ENCODE measurements around the gene RXFP4.

The RXFP4 gene

DNA sequence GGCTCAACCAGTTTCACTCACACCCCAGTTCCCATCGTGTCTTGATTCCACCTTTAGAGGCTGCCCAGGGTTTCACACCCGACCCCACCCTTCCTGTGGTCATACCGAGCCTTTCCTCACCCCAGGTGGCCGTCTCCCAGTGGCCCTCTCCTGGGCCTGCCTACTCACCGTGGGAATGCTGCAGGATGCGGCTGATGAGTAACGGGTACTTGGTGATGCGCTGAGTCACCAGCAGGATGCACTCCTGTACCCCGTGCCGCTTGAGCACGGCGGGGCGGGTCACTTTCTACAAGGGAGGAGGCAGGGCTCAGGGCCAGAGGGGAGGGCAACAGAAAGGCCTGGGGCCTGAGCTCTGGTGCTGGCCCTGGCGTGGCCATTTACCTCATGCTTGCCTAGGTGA, 20.5 kb downstream of the RXFP4 start:
- no peak for FAIRE-seq

DNA sequence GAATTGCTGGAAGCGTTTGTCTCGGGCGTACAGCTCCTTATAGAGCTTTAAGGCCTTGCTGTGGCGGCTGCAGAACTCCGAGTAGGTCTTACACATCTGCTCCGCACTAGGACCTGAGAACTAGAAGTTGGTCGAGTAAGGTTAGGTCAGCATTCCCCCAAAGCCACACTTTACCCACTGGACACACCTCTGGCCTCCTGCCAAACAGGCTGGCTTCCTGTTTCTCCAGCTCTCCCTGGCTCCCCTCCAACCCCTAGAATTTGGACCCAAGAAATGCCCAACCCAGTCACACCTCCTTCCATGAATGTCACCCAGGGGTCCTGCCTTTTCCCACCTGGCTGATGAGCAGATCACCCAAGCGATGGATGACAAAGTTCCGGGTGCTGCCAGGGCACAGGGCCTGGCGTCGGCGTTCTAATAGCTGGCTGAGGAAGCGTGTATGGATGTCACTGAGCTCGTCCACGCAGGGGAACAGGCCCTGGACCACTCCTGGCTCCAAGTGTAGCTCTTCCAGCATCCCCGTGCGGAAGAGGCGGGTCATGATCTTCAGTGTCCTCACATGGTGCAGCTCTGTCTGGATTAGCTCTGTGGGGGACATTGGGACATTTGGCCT, 21.3 kb downstream of the RXFP4 start:
- FAIRE-seq = no peak

DNA sequence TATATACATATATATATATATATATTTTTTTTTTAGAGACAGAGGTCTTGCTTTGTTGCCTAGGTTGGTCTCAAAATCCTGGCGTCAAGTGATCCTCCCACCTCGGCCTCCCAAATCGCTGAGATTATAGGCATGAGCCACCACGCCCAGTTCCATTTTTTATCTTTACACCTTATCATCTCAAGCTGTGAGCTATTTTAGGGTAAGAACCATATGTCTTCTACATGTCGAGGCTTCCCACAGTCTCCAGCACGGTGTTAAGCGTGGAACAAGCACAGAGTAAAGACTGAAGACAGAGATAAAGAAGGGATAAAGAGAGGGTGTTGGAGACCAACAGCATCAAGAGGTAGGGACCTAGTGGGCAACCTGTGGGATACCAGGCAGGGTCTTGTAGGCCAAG, 22.8 kb downstream of the RXFP4 start:
- no peak for FAIRE-seq

DNA sequence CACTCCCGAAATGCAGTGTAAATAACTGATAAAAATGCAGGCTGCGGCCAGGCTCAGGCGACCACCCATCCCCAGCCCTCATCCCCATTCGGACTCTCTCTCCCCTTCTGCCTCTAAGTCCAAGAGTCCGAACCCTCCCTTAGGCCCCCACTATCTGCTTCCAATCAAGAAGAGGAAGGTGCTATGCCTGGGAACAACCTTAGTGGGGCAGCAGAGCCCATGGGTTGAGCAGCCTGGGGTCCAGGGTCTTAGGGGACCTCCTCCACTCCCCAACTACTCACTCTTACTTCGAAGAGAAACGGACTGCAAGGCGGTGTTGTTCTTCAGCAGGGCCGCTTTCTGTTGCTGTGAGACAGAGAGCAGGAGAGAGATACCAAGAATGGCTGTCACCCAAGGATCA, 24.7 kb downstream of the RXFP4 start:
- no peak for FAIRE-seq

DNA sequence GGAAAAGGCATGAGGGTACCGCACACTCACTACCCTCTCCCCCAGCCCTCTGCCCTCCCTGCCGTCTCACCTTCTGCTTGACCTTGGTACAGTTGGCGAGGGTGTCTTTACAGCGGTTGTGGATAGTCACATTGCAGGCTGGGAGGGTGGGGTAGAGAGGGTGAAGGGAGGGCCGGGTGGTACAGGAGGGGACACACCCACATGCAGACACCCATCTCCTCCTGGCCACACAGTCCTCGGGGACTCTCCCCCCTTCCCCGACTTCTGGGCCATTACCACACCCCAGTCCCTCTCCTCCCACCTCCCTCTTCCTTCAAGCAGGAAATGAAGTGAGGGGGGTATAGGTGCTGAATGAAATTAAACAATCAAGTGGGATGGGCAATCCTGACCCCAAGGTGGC, 25.3 kb downstream of the RXFP4 start:
- no peak for FAIRE-seq

DNA sequence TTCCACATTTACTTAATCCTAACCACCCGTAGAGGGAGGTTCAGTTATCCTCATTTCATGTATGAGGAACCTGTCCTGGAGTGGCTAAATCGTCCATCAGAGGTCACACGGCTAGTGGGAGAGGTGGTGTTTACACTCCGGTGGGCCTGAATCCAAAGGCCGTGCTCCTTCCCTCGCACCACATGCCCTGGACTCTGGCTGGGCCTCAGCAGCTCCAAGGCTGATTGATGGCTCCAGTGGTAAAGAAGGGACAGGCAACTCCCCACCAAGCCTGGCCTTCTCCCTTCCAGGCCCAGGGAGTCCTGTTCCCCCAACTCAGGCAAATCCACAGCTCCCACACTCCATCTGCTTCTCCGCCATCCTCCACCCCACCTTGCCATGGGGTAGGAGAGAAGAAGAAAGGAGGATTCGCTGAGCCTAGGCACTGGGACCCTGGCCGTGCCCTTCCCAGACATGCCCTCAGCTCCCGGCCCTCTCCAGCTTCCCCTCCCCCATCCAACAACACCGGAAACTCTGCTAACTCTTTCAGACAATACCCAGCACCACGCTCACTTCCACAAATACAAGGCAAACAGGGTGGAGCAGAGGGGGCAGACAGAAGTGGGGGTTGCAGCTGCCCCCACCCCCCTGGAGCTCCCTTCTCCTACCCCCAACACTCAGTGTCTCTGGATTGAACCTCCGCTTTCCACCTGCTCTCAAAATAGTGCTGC, 26.1 kb downstream of the RXFP4 start:
- no peak for FAIRE-seq

DNA sequence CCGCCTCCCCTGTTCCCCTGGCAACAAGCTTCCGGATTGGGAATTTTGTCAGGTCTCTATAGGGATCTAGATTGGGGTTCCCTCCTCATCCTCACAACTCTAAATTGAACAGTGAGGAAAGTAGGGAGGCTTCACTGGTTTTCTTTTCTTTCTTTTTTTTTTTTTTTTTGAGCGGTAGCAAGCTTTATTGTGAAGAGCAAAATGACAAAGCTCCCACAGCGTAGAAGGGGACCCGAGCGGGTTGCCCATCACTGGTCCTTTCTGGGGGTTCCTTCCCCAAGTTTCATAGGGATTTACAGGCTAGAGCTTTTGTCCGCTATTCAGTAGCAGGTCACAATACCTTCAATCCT, 26.6 kb downstream of the RXFP4 start:
- no peak for FAIRE-seq

DNA sequence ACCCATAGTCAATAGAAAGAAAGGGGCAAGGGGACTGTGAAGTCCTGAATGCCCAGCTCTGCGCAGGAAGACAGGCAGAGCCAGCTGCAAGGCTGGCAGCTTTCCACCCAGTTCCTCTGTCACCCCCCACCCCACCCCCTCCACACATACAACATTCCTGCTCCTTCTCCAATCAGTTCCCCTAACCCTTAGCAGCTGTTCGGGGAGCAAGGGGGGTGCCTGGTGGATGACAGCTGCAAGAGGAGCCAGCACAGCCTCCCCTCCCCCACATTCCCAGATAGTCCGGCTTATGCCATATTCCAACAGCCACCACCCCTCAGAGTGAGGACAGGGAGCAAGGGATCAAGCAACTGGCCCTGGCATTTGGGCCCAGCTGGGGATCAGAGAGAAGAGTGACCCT, 27.2 kb downstream of the RXFP4 start:
- FAIRE-seq = no peak

DNA sequence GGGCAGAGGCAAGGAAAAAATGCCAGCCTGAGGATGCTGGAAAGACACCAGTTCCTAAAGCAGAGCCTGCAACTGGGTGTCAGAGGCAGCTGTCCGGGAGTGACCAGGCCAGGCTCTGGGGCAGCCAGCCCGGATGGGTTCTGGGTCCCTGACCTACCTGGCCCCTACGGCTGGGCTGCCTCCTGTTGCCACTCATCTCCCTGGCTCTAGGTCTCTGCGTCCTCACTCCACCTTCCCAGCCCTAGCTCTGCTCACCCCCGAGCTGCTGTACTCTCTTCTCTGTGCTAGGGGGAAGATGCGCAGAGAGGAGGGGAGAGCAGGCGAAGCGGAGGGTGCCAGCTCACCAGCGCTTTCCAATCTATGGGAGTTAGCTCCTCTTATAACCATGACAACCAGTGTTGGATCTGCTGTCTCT, 27.9 kb downstream of the RXFP4 start:
- FAIRE-seq = no peak

DNA sequence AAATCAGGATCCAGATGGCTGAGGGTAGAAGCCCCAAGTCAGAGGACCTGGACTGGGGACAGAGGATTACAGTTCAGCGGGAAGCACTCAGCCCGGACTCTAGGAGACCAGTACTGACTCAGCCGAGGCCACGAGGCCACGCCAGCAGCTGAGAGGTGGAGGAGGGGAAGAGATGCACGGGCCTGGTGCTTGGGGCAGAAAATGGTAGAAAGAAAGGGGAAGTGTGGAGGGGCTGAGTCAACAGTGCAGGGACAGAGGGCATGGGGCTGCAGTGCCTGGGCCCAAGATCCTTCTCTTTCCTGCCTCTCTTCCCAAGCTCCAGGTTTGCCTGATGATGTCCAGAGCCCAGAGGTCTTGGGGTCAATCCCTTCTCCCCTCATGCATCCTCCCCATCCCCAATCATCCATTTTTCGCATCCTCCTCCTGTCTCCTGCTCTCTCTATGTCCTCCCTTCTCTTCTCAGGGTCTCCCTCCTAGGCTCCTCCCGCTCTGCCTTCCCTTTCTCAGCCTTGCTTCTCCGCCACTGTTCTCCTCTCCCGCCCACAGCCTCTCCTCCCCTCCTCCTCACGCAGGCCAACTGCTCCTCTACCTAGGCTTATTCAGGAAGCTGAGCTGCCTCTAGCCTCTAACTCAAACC, 29.2 kb downstream of the RXFP4 start:
- FAIRE-seq = no peak

DNA sequence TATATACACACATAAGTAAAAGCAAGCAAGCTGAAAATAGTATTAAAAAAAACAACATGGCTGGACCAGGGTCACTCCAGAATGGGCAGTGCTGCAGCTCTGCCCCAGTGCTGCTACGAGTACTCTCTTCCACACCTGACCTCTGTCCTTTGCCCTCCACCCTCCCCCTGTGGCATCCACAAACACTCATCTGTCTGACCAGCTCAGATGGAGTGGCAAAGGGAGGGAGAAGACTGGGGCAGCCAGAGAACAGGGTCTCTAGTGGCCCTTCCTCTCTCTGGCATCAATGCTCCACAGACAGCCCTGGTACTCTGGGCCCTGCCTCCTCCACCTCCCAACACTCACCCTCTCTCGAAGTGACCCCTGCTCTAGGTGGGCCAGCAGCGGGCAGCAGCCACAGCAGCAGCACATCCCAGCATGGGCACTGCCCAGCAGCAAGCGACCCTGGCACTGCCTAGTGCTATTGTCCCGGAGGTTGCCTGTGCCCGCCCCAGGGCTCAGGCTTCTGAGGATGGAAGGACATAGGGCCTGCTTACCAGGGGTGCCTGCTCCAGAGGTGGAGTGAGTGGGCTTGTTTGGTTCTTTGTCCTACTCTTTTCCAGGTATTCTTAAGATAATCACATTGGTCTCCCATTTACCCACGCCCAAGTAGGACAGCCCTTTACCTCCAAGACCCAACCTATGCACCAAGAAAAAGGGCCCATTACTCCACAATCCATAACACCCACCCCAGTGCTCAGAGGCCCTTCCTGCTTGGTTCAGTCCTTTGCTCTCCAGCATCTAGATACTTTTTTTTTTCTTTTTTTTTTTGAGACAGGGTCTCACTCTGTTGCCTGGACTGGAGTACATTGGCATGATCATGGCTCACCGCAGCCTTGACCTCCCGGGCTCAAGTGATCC, 30.7 kb downstream of the RXFP4 start:
- no peak for FAIRE-seq

DNA sequence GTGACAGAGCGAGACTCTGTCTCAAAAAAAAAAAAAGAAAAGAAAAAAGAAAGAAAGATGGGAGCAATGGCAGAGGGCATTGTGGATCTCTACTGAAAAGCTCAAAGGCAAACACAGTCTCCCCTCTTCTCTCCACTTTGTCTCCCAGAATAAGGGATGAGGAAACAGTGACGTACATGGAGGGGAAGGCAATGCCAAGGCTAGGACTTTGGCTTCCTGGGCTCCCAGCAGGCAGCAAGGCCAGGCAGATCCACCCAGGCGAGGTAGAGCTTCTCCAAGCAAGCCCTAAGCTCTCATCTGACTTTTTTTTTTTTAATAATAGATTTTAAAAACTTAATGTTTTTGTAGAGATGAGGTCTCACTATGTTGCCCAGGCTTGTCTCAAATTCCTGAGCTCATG, 32.3 kb downstream of the RXFP4 start:
- FAIRE-seq = no peak

DNA sequence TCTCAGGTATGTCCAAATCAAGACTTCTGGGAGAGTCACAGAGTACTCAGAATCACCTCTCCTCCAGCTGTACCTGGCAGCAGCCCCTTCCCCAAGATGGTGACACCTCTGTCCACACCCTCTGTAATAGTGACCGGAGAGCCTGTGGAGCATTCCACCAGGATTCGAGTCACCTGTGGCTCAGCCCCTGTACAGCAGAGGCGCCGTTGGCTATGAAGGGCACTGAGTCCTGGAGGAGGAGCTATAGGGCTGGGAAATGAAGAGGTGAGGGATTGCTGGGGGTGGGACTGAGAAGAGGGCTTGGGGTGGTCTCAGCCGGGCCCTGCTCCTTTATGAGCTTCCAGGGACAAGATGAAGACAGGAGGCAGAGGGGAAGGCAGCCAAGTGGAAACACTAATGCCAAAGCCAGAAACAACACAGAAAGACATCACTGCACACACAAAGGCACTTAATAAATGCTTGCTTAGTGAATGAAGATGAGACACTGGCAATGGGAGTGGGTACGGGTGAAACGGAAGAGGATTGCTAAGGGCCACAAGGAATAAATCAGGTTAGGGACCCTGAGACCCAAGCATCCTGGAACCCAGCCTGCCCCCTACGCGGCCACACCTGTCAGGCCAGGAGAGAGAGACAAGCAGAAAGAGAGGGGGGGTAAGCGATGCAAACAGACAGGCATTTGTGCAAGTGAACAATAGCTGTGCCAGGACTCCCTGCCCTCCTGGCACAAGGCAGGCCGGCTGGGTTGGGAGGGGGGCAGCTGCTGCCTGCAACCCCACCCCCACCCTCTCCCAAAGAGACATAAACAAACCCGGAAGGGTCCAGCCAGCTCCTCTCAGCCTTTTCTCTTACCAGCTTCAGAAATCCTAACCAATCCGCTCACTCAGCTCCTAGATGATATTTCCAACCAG, 33.0 kb downstream of the RXFP4 start:
- FAIRE-seq = no peak

DNA sequence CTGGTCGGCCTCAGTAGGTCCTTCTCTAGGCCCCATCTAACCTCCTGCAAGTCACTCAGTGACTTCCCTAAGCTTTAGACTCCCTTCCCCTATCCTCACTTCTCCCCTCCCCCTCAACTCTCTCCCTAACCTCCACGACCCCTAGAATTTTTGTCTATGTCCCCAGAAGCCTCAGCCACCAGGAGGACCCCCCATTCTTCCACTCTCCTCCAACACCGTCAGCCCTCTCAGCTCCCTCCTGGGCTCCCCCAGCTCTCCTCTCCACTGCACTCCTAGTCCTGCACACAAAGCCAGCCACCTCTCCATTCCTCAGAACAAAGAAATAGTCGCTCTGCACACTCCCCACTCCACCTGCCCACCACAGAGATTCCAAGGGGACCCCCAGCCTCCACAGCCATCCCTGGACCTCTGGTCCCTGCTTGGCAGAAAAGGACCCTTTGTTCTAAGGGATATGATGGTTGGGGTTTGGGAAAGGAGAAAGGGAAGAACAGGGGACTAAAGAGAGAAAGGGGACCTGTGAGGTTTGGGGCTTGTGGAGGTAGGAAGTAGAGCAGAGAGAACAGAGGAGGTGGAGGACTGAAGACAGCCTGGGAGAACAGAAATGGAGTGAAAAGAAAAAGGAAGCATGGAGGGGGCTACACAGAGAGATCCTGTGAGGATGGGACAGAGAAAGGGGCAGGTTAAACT, 34.1 kb downstream of the RXFP4 start:
- FAIRE-seq = no peak

DNA sequence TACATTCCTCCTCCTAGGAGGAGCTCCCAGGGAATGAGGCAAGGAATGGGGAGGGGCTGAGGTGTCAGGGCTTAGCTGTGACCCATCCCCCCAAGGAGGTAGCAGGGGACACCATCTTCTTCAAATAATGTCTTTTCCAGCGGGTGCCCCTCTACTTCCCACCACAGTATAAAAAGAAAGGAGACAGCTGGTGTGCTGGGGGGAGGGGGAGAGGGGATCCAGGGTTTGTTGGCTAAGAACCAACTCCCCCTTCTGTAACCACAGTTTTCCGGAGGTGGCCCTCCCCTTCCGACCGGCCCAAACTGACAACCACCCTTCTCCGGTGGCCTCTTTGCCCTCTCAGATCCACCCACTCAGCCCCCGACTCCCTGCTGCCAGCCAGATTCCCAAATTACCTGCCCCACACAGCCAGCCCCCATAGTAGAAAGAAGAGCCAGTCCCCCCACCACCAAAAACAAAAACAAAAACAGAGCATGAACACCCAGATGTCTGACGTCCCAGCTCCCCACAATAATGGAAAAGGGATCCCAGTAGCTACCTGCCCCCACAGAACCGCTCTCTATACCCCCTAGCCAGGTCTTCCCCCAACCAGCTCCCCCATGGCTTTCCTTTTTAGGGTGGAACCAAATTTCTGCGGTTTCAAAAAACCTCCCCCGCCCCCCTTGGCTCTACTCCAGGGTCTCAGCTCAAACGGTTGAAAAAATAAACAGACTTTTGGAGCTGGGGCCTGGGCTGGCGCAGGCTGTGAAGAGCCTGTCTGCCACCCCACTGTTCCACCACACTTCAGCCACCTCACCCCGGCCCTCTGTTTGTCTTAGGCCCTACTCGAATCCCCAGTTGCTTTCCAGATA, 34.8 kb downstream of the RXFP4 start:
- FAIRE-seq = no peak

DNA sequence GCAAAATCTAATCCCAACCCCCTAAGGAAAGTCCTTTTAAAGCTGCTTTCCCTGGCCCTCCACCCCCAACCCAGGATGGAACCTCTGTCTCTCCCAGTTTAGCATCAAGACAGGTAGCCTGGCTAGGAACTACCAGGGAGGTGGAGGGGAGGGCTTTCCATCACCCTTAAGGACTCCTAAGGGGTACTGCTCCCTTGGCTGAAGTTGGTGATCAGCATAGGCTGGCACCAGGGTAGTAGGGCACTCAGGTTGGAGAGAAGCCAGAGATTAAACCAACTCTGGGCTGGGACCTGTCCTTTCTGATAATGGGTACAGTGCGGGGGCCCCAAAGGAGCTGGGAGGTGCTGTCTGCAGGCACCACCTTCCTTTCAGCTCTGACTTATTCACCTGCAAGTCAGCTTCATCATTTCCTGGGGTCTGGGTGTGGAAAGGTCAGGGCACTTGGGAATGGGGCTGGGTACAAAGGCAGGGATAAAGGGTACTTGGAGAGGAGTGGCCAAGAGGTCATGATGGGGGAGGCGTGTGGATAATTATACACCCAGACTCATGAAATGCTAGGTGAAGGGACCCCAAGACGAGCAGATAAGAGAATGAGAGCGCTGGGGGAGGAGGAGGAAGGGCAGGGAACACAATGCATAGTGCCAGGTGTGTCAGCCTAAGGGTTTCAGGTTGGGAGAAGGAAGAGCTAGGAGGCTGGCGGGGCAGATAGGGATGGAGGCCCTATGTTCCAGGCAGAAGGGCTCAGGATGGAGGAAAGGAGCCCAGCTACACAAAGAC, 35.7 kb downstream of the RXFP4 start:
- FAIRE-seq = no peak

DNA sequence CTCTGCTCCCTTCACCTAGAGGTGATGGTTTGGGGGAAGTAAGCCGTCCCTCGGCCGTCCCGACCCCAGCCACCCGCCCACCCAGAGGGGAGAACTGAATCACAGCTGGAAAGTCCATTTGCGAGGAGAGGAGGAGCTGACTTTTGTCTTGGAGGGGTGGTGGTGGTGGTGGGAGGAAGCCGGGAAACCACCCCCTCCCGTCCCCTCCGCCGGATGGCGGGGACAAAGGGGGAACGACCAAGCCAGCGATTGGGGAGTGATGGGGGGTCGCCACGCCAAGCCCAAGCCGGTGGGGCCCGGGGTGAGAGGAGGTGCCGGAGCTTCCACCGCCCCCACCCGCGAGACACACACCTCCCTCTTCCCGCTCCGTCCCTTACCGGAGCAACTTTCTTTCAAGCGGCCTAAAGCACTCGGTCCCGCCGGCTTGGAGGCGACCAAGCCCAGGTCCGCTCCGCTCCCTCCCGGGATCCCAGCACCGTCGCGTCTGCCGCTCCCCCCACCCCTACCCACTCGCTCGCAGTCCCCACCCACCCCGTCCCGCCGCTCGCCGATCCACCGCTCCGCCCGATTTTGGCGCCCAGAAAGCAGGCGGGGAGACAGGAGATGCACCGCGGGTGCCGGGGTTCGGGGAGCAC, 36.4 kb downstream of the RXFP4 start:
- no peak for FAIRE-seq

DNA sequence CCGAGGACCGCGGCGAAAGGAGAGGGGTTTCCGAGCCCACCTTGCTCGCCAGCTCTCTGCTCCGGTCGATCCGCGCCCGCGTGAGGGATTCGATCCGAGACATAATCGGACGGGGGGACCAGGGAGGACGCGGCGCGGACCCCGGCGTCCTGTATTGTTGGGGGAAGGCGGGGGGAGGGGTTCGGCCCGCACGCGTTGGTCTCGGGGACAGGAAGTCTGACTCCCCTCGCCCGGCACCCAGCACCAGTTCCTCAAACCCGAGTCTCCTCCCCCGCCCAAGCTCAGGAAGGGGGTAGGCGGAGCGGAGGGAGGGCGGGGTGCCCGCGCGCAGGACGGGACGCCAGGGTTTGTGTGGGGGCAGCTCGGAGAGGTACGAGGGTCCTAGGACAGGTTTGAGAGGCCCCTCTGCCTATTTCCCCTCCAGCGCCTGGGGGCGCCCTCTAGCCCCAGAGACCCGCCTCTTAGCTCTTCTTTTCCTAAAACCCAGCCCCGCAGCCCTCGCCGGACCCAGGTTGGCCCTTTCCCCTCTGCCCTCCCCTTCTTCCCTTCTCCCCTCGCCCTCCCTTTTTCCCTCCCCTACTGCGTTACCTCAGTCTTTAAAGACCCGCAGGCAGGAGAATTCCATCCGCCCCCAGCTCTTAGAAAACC, 37.0 kb downstream of the RXFP4 start, which contains the start of gene ARHGEF2:
ARHGEF2 (minus strand) TSS at position 223 of the 648 bp plus-strand sequence; CDS start at position 103, 120 bp downstream.
- no peak for FAIRE-seq

DNA sequence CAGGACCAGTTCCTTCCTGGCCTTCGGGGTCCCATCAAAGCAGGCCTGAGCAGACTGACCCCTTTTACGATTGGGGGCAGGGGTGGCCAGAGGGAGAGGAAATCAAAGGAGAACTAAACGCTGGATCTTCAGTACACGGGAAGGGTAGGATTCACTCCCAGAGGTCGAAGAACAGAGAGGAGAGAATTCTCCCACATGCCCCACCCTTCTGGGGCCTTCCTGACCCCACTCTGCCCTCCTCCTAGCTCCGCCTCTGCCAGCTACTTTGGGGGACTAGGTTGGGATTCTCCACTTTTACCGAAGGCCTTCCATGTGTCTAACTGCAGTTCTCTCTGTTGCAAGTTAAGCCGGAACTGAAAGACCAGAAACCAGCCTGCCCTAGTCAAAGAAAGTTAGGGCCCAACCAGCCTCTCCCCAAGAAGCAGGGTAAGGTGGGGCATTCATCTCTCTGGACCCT, 37.6 kb downstream of the RXFP4 start:
- FAIRE-seq = no peak

Data from A204.1 (cell line).